Measurements from ENCODE around the gene ANKRD6.

The ANKRD6 gene

DNA sequence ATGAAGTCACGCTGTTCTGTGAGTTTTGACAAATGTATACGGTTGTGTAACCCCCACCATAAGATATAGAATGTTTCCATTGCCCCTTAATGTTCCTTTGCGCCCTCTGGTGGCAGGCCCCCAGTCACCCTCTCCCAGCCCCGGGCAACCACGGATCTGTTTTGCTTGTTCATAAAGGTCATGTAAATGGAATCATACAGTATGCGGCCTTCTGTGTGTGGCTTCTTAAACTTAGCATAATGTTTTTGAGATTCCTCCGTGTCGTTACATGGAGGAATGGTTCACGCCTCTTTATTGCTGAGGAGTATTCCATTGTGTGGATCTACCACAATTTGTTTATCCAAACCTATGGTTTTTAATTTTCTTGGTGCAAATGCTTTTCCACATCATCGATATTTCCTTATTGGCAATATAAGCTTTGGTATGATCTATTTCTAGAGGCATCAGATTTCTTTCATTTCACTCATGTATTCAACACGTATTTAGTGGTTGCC, 177.2 kb downstream of the ANKRD6 start:
- TF ChIP-seq, protein P1, sequence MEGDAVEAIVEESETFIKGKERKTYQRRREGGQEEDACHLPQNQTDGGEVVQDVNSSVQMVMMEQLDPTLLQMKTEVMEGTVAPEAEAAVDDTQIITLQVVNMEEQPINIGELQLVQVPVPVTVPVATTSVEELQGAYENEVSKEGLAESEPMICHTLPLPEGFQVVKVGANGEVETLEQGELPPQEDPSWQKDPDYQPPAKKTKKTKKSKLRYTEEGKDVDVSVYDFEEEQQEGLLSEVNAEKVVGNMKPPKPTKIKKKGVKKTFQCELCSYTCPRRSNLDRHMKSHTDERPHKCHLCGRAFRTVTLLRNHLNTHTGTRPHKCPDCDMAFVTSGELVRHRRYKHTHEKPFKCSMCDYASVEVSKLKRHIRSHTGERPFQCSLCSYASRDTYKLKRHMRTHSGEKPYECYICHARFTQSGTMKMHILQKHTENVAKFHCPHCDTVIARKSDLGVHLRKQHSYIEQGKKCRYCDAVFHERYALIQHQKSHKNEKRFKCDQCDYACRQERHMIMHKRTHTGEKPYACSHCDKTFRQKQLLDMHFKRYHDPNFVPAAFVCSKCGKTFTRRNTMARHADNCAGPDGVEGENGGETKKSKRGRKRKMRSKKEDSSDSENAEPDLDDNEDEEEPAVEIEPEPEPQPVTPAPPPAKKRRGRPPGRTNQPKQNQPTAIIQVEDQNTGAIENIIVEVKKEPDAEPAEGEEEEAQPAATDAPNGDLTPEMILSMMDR (IDR thresholded peaks at IDR 0.05; ENCODE audit: borderline replicate concordance, control extremely low read depth, extremely low read depth, insufficient read depth, missing control alignments) = peak; percentile 87
- in situ Hi-C loops (cut with MboI; ENCODE audit: low sequenced_read_pairs, unreplicated experiment) = loop anchor here (25.0 kb wide), 1 partner anchor 623 kb away; no protein-coding TSS in a partner anchor
- peak; percentile 77 for DNase-seq (ENCODE audit: low spot score)

DNA sequence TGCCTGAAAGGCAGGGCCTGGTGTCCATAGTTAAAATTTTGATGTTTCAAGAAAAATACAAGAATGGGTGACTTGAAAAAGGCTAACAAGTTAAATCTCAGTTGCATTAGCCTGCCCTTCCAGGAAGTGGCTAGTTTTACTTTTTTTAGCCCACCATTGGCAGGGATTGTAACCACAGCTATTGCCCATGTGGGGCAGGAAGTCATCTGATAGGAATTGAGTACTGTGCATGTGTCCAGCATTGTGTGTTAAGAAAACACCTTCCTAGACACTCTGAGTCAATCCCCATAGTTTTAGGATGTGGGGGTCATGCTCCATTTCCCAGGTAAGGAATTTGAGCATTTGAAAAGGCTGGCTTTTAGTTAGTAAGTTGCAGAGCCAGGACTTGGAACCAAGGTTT, 178.7 kb downstream of the ANKRD6 start:
- TF ChIP-seq, protein P1 (IDR thresholded peaks at IDR 0.05; ENCODE audit: borderline replicate concordance, control extremely low read depth, extremely low read depth, insufficient read depth, missing control alignments) = no peak
- no peak for DNase-seq (ENCODE audit: low spot score)
- in situ Hi-C loops (cut with MboI; ENCODE audit: low sequenced_read_pairs, unreplicated experiment) = loop anchor here (25.0 kb wide), 1 partner anchor 624 kb away; no protein-coding TSS in a partner anchor

DNA sequence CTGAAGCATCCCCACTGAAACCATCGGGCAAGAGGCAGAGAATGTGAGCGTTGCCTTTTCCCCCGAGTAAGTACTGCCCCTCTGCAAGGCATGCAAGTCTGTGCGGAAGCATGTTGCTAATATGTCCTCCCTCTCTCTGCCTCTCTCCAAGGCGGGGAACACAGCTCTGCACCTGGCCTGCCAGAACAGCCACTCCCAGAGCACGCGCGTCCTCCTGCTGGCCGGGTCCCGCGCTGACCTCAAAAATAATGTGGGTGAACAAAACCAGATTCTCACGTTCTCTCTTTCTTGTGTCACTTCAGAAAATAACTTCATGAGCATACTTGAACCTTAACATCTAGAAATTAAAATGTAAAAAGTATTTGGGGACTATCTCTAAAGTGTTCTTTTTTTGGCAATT, 179.2 kb downstream of the ANKRD6 start:
- TF ChIP-seq, protein P1 (IDR thresholded peaks at IDR 0.05; ENCODE audit: borderline replicate concordance, control extremely low read depth, extremely low read depth, insufficient read depth, missing control alignments) = no peak
- in situ Hi-C loops (cut with MboI; ENCODE audit: low sequenced_read_pairs, unreplicated experiment) = loop anchor here (25.0 kb wide), 1 partner anchor 625 kb away; no protein-coding TSS in a partner anchor
- no peak for DNase-seq (ENCODE audit: low spot score)

DNA sequence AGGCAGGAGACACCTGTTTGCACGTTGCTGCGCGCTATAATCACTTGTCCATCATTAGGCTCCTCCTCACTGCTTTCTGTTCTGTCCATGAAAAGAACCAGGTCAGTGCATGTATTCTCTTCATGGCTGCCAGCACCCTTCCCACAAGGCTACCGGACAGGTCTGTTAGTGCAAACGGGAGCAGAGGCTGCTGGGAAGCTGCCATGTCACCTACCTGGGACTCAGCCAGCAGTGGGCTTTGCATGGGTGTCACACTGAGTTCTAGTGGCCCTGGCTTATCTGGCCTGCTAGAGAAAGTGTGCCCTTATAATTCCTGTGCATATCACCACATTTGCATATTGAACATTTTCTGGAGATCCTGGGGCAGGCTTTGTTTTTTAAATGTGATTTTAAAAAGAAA, 180.8 kb downstream of the ANKRD6 start:
- TF ChIP-seq, protein P1 (IDR thresholded peaks at IDR 0.05; ENCODE audit: borderline replicate concordance, control extremely low read depth, extremely low read depth, insufficient read depth, missing control alignments) = no peak
- in situ Hi-C loops (cut with MboI; ENCODE audit: low sequenced_read_pairs, unreplicated experiment) = loop anchor here (25.0 kb wide), 1 partner anchor 626 kb away; no protein-coding TSS in a partner anchor
- DNase-seq (ENCODE audit: low spot score) = no peak

DNA sequence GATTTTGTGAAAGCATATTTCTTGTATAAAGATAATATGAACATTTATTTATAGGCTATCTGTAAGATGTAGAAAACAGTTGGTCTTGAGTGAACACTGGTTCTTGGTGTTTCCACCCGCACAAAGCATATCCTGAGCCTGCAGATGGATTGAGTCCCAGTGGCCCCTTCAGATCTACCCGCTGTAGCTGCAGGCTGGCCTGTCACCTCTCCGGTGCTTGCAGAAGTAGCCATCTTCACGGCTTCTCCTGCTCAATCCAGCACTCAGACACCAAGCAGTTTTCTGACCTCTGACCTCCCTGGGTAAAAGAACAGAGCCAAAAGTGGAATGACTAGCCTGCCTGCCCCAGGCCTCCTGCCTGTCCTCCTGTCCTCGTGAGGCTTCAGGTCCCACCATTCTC, 182.9 kb downstream of the ANKRD6 start:
- TF ChIP-seq, protein P1 (IDR thresholded peaks at IDR 0.05; ENCODE audit: borderline replicate concordance, control extremely low read depth, extremely low read depth, insufficient read depth, missing control alignments) = no peak
- in situ Hi-C loops (cut with MboI; ENCODE audit: low sequenced_read_pairs, unreplicated experiment) = loop anchor here (25.0 kb wide), 1 partner anchor 629 kb away; no protein-coding TSS in a partner anchor
- no peak for DNase-seq (ENCODE audit: low spot score)

DNA sequence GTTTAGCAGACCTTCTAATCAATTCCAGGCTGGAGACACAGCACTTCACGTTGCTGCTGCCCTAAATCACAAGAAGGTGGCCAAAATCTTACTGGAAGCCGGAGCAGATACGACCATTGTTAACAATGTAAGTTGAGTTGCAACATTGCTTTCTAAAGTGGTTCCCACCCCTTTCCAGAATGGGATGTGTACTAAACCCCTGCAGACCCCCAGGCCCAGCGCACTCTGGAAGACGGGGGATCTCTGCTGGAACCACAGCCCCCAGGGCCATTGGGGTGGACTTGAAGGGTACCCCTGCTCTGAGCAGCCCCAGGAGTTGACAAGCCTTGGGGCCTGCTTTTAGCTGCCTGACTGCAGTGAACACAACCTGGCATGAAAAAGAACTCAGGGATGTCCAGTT, 183.6 kb downstream of the ANKRD6 start:
- TF ChIP-seq, protein P1 (IDR thresholded peaks at IDR 0.05; ENCODE audit: borderline replicate concordance, control extremely low read depth, extremely low read depth, insufficient read depth, missing control alignments) = no peak
- in situ Hi-C loops (cut with MboI; ENCODE audit: low sequenced_read_pairs, unreplicated experiment) = loop anchor here (25.0 kb wide), 1 partner anchor 629 kb away; no protein-coding TSS in a partner anchor

More for the DNA sequence above, 183.6 kb downstream of the ANKRD6 start:
- no peak for DNase-seq (ENCODE audit: low spot score)
